Kidney epithelial cell (primary cell): ENCODE results near the gene NELFA. TPM values are rescaled to one million over a fixed set of nuclear protein-coding genes. Genes with fewer than 3 reads are reported as not detected.

Experiments
- DNase-seq: peaks from one replicate; pipeline ENCODE4 v3.0.0-alpha.2; 2010; ENCODE audit warnings: low read depth
- H3K27me3 ChIP-seq: 2 replicates; pipeline ENCODE4 v1.6.0; 2011; ENCODE audit warnings: low read length; ENCODE audit not compliant: control insufficient read depth, insufficient read depth
- H3K36me3 ChIP-seq: 2 replicates; pipeline ENCODE4 v1.5.1; 2011; ENCODE audit warnings: low read length; ENCODE audit not compliant: control insufficient read depth, insufficient read depth
- H3K4me3 ChIP-seq: 2 replicates; pipeline ENCODE4 v1.5.1; 2011; ENCODE audit warnings: low read depth, mild to moderate bottlenecking, control low read depth, low read length
- CTCF ChIP-seq: IDR thresholded peaks from 2 replicates; pipeline ENCODE4 v1.5.1; 2011; ENCODE audit warnings: mild to moderate bottlenecking, moderate library complexity, low read length, control low read depth, inconsistent platforms; ENCODE audit not compliant: insufficient read depth, poor library complexity, severe bottlenecking
- total RNA-seq: library from RNA; depleted of rRNA; stranded (reverse); fragments of >200 nt; gene quantifications from 2 replicates; pipeline ENCODE4 v1.2.3, GENCODE V29; 2015

NELFA gene
- total RNA-seq, 1 donor from 2014 or later = 31.9 TPM

DNA sequence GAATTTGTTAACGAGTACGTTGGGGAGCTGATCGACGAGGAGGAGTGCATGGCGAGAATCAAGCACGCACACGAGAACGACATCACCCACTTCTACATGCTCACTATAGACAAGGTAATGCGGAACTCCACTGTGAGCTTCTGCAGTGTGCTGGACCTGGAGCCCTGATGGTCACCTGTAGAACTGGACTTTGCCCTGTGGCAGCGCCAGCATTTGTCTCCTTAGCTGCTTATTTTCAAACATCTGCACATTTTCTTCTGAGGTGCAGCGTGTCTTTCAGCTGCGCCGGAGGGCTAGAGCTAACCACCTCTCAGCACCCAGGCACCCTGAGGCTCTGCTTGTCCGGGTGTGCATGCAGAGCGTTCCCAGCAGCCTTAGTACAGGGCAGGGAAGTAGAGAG is 47.7 kb downstream of the NELFA start:
- H3K27me3 ChIP-seq = no peaks in the 10 kb centered on the region
- no peak for TF ChIP-seq CTCF
- no peak overlapping the region for H3K4me3 ChIP-seq
- peaks cover 8% of the 10 kb centered on the region for H3K36me3 ChIP-seq
- no peak for DNase-seq

DNA sequence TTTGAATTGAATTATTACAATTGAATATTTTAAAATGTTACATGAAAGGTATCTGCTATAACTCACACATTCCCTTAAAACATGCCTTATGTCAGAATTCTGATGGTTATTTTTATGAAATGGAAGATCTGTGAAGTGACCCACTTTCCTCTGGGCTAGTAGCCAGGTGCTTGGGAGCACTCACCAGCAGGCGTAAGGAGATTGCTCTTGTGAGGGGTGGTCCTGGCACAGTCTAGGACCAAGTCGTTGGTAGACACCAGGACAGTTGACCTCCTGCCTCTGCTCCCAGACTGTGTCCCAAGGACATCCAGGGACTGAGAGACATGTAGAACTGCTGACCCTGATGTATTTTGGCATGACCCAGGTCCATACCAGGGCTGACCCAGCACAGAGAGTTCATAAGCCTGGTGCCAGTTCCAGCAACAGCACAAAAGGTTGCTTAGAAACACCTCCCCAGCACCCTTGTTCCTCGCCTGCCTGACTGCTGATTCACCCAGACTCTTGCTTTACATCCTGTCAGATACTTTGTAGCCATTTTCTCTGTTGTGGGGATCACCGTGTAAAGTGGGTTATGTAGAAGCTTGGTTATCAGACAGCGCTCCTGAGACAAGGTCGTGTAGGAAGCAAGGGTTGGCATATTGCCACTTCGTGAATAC is 48.5 kb downstream of the NELFA start:
- DNase-seq = no peak
- H3K27me3 ChIP-seq = no peaks in the 10 kb centered on the region
- H3K4me3 ChIP-seq = no peak overlapping the region
- H3K36me3 ChIP-seq = peaks cover 8% of the 10 kb centered on the region
- no peak for TF ChIP-seq CTCF

DNA sequence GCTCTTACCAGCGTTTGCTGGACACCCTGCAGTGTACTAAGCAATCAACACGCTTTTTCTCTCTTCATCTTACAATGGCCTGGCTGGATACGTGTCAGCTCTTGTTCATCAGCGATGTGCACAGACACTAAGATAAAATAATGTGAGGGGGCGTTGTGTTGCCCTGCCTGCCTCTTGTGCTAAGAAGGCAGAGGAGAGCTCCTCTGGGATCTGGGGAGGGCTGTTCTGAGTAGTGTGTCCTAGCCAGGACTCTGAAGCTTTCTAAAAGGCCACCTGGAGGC is 49.7 kb downstream of the NELFA start:
- H3K36me3 ChIP-seq = peaks cover 8% of the 10 kb centered on the region
- H3K4me3 ChIP-seq = no peak overlapping the region
- no peak for DNase-seq
- TF ChIP-seq CTCF = no peak
- no peaks in the 10 kb centered on the region for H3K27me3 ChIP-seq

DNA sequence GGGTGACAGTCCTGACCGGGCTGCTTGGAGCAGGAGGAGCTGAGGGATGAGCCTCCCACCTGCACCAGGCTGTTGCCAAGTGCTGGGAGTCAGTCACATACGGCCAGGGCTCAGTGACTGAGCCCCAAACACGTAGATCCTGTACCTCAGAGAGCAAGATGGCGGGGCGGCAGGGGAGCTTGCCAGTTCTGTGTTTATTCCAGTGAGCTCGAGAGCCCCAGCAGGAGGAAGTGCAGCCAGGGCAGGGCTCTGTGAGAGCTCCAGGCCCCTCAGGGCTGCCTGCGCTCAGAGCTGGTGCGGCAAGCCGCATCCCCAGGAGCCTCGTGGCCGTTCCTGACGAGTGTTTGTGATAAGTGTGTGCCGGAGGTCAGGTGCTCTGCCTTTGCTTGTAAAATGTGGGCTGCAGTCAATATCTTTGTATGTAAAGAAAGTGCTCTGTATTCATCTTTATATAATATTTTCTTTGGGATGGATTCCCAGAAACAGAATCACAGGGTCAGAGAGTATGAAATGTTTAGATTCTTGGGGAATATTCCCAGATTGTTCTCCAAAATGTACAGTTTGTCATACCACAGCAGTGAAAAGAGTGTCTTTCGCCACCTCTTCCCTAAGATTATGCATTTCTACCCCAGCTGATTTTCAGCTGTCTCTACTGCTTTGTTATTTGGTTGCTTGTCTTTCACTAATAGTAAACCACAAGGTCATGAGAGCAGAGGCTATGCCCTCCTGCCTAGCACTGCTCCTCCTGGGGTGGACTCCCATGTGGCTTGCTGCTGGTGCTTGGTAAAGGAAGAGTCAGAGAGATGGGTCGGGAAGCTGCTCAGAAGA is 50.3 kb downstream of the NELFA start:
- TF ChIP-seq CTCF = no peak
- peaks cover 8% of the 10 kb centered on the region for H3K36me3 ChIP-seq

GRCh38 chr4:1956631-1957030 is 52.1 kb downstream of the NELFA start:
- H3K27me3 ChIP-seq = no peaks in the 10 kb centered on the region
- peaks cover 8% of the 10 kb centered on the region for H3K36me3 ChIP-seq
- DNase-seq = no peak
- TF ChIP-seq CTCF = no peak
- H3K4me3 ChIP-seq = no peak overlapping the region

More for the DNA sequence above, 50.3 kb downstream of the NELFA start:
- no peak for DNase-seq
- H3K4me3 ChIP-seq = no peak overlapping the region
- H3K27me3 ChIP-seq = no peaks in the 10 kb centered on the region
